NCI-H2196 treated with DMSO at 0.1 percent for 48 hours (cell line): ENCODE data around the gene ZNF581.
A peak's percentile ranks its signal among the peaks of the same experiment; 100 is the strongest.

Experiments
- DNase-seq: peaks from one replicate; lab custom pipeline; 2025; ENCODE audit not compliant: unreplicated experiment; lab: John Stamatoyannopoulos, UW

The ZNF581 gene, protein sequence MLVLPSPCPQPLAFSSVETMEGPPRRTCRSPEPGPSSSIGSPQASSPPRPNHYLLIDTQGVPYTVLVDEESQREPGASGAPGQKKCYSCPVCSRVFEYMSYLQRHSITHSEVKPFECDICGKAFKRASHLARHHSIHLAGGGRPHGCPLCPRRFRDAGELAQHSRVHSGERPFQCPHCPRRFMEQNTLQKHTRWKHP

GRCh38 chr19:55643003-55643886, at the start of gene ZNF581:
Gene ZNF581 (plus strand): TSS chr19:55643649. CDS start chr19:55644572, 923 bp downstream.
- DNase-seq = peak; percentile 41

DNA sequence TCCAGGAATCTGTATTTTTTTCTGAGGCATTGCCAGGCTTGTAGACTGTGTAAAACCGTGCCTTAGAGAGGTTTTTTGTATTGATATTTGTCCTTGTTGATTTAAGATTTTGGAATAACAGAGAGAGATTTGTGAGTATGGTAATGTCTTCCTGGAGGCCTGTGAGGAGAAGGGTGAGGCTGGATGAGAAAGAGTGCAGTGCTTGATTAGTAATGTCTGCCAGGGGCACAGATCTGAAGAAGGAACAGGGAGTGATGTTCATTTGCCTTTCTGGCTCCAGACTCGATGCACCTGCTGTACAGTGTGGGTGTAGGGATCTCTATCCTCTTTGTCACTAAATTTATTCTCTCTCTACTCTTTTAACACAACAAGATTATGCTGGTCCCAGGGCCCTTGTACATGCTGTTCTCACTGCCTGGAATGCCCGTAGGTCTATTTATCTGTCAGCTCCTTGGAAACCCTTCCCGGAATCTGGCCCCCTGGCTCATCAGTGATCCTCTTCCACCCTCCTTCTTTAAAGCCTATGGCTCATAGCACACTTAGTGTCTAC, 48.4 kb upstream of the ZNF581 start:
- DNase-seq = no peak

DNA sequence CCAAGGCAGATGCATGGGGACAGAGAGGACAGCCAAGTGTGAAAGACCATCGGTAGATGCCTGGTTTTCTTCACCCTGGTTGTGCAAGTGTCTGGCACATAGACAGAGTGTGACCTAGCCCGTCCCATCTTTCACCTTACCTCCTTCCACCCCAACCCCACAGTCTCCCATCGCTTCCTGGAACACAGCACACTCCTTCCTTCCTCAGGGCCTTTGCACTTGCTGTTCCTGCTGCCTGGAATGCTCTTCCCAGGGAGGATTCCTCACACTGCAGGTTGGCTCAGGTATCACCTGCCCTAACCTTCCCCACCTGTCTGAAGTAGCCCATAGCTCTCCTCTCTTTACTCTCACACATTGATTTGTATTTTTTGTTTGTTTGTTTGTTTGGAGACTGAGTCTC, 47.1 kb upstream of the ZNF581 start:
- DNase-seq = no peak

GRCh38 chr19:55597501-55597921, 45.9 kb upstream of the ZNF581 start:
- DNase-seq = no peak

- DNase-seq = no peak
Observed at GRCh38 chr19:55598034-55598433, 45.4 kb upstream of the ZNF581 start.

DNA sequence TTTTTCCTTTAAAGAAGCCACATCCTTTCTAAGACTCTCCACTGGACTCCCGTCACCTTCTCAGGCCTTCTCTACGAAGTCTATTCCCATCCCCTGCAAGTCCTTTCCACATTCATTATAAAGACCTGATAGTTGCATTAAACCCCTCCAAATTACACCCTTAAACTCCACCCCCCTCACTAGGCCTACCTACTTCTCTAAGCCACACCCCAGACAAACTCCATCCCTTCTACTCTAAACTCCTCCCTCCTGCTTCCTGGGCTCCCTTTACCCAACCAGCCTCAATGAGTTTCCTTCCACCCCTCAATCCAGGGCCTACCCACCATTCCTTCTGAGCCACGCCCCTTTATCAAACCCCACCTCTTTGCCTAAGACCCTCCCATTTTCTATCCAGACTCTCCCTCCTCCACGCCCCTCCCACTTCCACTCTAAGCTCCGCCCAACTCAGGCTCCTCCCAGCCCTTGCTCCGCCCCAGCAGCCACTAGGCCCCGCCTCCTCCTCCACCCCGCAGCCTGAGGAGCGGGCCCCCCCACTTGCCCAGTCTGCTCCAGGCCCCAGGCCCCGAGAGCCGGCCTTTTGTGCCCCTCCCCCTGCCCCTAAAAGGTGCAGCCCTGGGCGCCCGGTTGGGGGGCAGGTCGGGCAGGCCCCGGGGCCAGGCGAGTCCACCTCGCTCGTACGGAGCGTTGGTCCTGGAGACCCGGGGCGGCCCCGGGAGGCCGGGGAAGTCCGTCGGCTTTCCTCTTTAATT, 44.6 kb upstream of the ZNF581 start:
- DNase-seq = peak; percentile 88

- peak; percentile 95 for DNase-seq
Observed at GRCh38 chr19:55599468-55599841, 44.0 kb upstream of the ZNF581 start, which contains the start of gene FIZ1. Gene FIZ1 (minus strand): TSS chr19:55599517. CDS start chr19:55597865, 1,652 bp downstream.

DNA sequence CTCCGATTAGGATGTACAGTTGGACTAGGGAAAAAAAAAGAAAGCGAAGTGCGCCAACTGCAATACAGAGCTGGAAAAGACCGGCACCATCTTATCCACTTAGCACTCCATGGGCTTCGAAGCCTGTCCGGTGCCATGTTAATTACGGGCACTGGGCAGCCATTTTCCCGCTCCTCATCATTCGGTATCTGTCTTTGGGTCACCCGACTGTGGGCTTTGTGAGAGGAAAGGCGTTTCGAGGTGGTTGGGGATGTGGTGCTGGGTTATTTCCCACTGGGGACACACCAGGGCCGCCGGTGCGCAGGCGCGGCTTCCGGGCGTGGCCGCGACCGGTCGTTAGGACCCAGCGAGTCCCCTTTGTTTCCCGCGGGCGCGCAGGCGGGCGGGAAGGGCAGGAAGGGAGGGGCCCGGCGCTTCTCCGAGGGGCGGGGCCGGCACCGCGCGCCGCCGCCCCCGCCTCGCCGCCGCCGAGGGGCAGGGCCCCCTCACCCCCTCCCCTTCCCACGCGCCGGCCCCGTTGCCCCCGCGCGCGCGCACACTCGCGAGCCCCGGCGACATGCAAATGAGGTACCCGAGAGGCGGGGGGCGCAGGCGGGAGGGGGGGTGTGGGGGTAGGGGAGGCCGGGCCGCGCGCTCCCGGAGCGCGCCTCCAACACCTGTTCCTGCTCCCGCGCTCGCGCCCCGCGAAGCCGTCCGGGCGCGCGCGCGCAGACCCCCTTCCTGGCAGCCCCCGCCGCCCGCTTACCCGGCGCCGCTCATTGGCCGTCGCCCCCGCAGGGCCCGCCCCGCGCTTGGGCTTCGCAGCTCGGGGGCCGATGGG, 43.4 kb upstream of the ZNF581 start, which contains the start of gene ZNF524:
Gene ZNF524, plus strand, starts transcription at position 447 of the 820 bp plus-strand sequence. CDS start 1,825 bp downstream, outside the sequence.
- peak; percentile 93 for DNase-seq

GRCh38 chr19:55600662-55601028, 42.8 kb upstream of the ZNF581 start:
- no peak for DNase-seq

- no peak for DNase-seq
Observed at GRCh38 chr19:55601084-55601483, 42.4 kb upstream of the ZNF581 start.

DNA sequence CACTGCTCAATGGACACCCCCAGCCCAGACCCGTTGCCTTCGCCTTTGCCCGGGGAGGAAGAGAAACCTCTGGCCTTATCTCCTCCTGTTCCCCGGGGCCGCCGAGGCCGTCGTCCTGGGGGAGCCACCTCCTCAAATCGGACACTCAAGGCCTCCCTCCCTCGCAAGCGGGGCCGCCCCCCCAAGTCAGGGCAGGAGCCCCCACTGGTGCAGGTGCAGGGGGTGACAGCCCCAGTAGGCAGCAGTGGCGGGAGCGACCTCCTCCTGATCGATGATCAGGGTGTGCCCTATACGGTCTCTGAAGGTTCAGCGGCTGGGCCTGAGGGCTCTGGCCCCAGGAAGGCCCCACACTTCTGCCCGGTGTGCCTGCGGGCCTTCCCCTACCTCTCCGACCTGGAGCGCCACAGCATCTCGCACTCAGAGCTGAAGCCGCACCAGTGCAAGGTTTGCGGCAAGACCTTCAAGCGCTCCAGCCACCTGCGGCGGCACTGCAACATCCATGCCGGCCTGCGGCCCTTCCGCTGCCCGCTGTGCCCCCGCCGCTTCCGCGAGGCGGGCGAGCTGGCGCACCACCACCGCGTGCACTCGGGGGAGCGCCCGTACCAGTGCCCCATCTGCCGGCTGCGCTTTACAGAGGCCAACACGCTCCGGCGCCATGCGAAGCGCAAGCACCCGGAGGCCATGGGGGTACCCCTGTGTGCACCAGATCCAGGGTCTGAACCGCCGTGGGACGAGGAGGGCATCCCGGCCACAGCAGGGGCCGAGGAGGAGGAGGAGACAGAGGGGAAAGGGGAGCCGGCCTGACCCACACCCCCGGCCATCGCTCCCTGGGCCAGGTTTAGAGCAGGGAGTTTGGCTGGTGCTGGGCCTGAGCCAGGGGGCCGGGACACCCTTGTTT, 41.1 kb upstream of the ZNF581 start:
- DNase-seq = no peak

DNA sequence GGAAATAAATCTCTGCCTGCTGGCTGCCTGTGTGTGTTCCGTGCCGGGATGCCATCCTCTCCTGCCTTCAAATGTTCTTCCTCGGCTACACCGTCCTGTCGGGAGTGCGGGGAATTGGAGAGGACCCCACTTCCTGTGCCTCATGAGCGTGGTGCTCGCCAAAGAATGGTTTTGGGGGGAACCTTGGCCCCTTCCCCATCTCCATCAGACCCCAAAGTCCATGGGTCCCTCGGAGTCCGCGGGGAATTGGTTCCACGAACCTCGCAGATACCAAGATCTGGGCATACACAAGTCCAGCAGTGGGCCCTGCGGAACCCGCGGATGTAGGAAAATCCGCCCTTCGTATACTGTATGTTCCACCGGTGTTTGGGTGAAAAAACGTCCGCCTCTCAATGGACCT, 40.3 kb upstream of the ZNF581 start:
- no peak for DNase-seq

- DNase-seq = no peak
Observed at GRCh38 chr19:55603581-55604292, 39.7 kb upstream of the ZNF581 start.

GRCh38 chr19:55605207-55605636, 38.2 kb upstream of the ZNF581 start:
- peak; percentile 97 for DNase-seq

DNA sequence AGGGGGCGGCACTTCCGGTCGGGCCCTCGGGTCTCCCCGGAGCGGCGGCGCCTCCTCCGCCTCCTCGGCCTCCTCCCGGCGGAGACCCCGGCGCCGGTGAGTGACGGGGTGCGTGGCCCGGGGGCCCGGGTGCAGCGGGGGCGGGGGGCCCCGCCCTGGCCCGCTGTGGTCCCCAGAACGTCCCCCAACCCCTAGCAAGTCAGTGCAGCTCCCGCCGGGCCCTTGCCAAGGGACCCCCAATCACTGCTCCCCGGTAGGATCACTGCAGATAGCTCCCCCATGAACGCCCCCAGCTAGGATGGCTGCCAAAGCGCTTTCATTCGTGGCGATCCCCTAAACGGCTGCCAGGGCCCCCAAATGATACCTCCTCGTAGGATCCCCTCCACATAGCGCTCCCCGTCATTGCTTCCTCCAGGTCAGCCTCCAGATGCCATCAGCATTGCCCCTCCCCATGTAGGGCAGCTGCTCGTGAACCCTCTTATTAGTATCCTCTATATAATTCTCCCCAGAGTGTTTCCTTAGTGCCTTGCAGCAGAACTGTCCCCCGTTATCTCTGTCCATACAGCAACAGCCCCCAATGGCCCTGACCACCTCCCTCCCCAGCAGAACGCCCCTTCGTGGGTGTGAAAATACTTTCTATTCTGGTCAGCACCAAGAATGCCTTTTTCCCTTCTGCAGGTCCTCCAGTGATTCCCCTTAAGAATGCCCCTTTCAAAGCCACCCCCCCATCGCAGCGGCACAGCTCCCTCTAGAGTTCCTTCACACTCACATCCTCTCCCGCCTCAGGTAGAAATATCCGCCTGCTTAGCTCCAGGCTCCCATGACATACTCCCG, 37.6 kb upstream of the ZNF581 start, which contains the start of gene ZNF865:
Gene ZNF865, plus strand, starts transcription at position 11 of the 834 bp plus-strand sequence. CDS start 7,972 bp downstream, outside the sequence.
- DNase-seq = peak; percentile 78

- no peak for DNase-seq
Observed at GRCh38 chr19:55606471-55606787, 37.0 kb upstream of the ZNF581 start.

DNA sequence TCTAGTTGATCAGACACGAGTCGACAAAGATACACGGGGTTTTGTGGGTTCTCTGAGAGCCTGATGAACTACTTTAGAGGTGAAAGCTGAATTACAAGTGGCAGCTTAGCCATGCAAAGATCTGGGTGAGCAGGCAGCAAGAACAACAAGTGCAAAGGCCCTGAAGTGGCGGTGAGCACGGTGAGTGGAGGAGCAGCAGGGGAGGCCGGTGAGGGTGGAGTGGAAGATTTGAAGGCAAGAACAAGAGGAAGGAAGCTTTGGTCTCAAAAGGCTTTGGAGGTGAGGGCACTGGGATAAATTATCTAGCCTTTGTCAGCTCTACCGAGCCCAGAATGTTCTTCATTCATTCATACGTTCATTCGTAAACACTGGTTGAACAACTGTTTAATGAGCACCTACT, 36.6 kb upstream of the ZNF581 start:
- no peak for DNase-seq

GRCh38 chr19:55609326-55609725, 34.1 kb upstream of the ZNF581 start:
- no peak for DNase-seq
